SK-N-MC (cell line): ENCODE data around the gene NKPD1.
"Not testable (repeated sequence)": the region's sequence is repeated elsewhere in the genome, so short reads cannot be mapped to it uniquely, and the experiment has no call there.

ENCODE experiments used
- EZH2 ChIP-seq: fragments of 200-600 bp; sonication (generic); IDR thresholded peaks from one replicate; pipeline ENCODE4 v1.6.1; 2017; ENCODE audit warnings: antibody characterized with exemption
- POLR2AphosphoS5 ChIP-seq: IDR thresholded peaks from 2 replicates; pipeline ENCODE4 v1.6.1; 2012; ENCODE audit warnings: mild to moderate bottlenecking, low read depth, low read length, borderline replicate concordance

GRCh38 chr19:45118591-45119355 lies 42.0 kb downstream of the NKPD1 start:
- not testable (repeated sequence) for TF ChIP-seq POLR2AphosphoS5, EZH2
